SK-N-SH (cell line): ENCODE results near the gene TRNT1. TPM values are rescaled to one million over a fixed set of nuclear protein-coding genes. Genes with fewer than 3 reads are reported as not detected.

Experiments used
- CTCF ChIA-PET: fragments of 300-600, 350-600 bp; formaldehyde crosslinking; extraction: SDS; loops from one replicate; lab custom pipeline; 2021; lab: Yijun Ruan, JAX
- POLR2A ChIA-PET: fragments of 350-600 bp; sonication (Branson Sonifier 250); formaldehyde crosslinking; extraction: SDS; loops from one replicate; lab custom pipeline; 2020; ENCODE audit warnings: antibody characterized with exemption, inconsistent platforms; lab: Yijun Ruan, JAX
- DNase-seq: peaks from one replicate; pipeline ENCODE4 v3.0.0; 2012
- H2AFZ ChIP-seq: fragments of 200-600 bp; sonication (generic); 2 replicates; pipeline ENCODE4 v1.8.1; 2016; ENCODE audit warnings: antibody characterized with exemption, mild to moderate bottlenecking, low read depth
- H3F3A ChIP-seq: fragments of 200-600 bp; sonication (generic); replicated peaks from 2 replicates; pipeline ENCODE3; 2016; ENCODE audit warnings: antibody characterized with exemption, mild to moderate bottlenecking; ENCODE audit not compliant: insufficient read depth
- H3K27ac ChIP-seq, 2 experiments: fragments of 200-500 bp in 1 of 2; fragments of 200-600 bp in 1 of 2; sonication (Bioruptor generic) in 1 of 2; sonication (generic), shearing (Covaris generic) in 1 of 2; 2 replicates each; pipeline versions ENCODE4 v1.5.1 to v1.6.1; 2014 to 2016; ENCODE audit warnings: low read depth in 2 of 2, inconsistent platforms in 1 of 2, low read length in 1 of 2, mild to moderate bottlenecking in 1 of 2, mixed read lengths in 1 of 2
- H3K27me3 ChIP-seq: fragments of 200-600 bp; sonication (generic), shearing (Covaris generic); 2 replicates; pipeline ENCODE4 v1.6.1; 2016; ENCODE audit warnings: mixed run types; ENCODE audit not compliant: insufficient read depth
- H3K36me3 ChIP-seq, 2 experiments: fragments of 200-500 bp in 1 of 2; fragments of 200-600 bp in 1 of 2; sonication (Bioruptor generic) in 1 of 2; sonication (generic) in 1 of 2; replicated peaks in 1 of 2; 2 replicates each; pipeline versions ENCODE3 to v1.5.1; 2014 to 2016; ENCODE audit warnings: low read length in 1 of 2, mild to moderate bottlenecking in 1 of 2; ENCODE audit not compliant: insufficient read depth in 2 of 2, control insufficient read depth in 1 of 2
- H3K4me1 ChIP-seq, 2 experiments: fragments of 200-500 bp in 1 of 2; fragments of 200-600 bp in 1 of 2; sonication (Bioruptor generic) in 1 of 2; sonication (generic), shearing (Covaris generic) in 1 of 2; 2 replicates each; pipeline versions ENCODE4 v1.5.1 to v1.6.1; 2014 to 2016; ENCODE audit warnings: low read depth in 1 of 2, low read length in 1 of 2, mixed run types in 1 of 2; ENCODE audit not compliant: insufficient read depth in 2 of 2, control insufficient read depth in 1 of 2
- H3K4me2 ChIP-seq: fragments of 200-600 bp; sonication (generic), shearing (Covaris generic); 2 replicates; pipeline ENCODE4 v1.6.1; 2017; ENCODE audit warnings: mixed run types
- H3K4me3 ChIP-seq, 2 experiments: fragments of 200-500 bp in 1 of 2; fragments of 200-600 bp in 1 of 2; sonication (Bioruptor generic) in 1 of 2; sonication (generic), shearing (Covaris generic) in 1 of 2; 2 replicates each; pipeline versions ENCODE4 v1.5.1 to v1.8.1; 2014 to 2016; ENCODE audit warnings: low read depth in 2 of 2, inconsistent platforms in 1 of 2, low read length in 1 of 2, mild to moderate bottlenecking in 1 of 2, mixed read lengths in 1 of 2, moderate library complexity in 1 of 2
- H3K79me2 ChIP-seq: fragments of 200-600 bp; sonication (generic); 2 replicates; pipeline ENCODE4 v1.8.1; 2017; ENCODE audit warnings: mild to moderate bottlenecking; ENCODE audit not compliant: insufficient read depth
- H3K9ac ChIP-seq: fragments of 200-600 bp; sonication (generic); 2 replicates; pipeline ENCODE4 v1.6.1; 2017; ENCODE audit warnings: mixed run types
- H3K9me2 ChIP-seq: fragments of 200-600 bp; sonication (generic); 2 replicates; pipeline ENCODE4 v1.6.1; 2017; ENCODE audit warnings: mixed run types
- H3K9me3 ChIP-seq: fragments of 200-600 bp; sonication (generic); 2 replicates; pipeline ENCODE4 v1.6.1; 2017; ENCODE audit warnings: mixed run types, mild to moderate bottlenecking, moderate library complexity
- H4K20me1 ChIP-seq: fragments of 200-600 bp; sonication (generic); 2 replicates; pipeline ENCODE4 v1.6.1; 2017; ENCODE audit warnings: mild to moderate bottlenecking, mixed run types; ENCODE audit not compliant: insufficient read depth
- EP300 ChIP-seq, 2 experiments: IDR thresholded peaks; 2 replicates each; pipeline versions ENCODE4 v1.4.0 to v1.6.1; 2012; ENCODE audit warnings: borderline replicate concordance in 1 of 2, low read depth in 1 of 2, low read length in 1 of 2
- FOSL2 ChIP-seq: IDR thresholded peaks from 2 replicates; pipeline ENCODE4 v1.4.0; 2012; ENCODE audit warnings: low read depth, mild to moderate bottlenecking, moderate library complexity, borderline replicate concordance
- JUND ChIP-seq: IDR thresholded peaks from 2 replicates; pipeline ENCODE4 v1.4.0; 2012
- RCOR1 ChIP-seq: fragments of 150-350 bp; IDR thresholded peaks from 2 replicates; pipeline ENCODE4 v1.6.1; 2017; ENCODE audit warnings: antibody characterized with exemption, low read length
- TAF1 ChIP-seq: IDR thresholded peaks from 2 replicates; pipeline ENCODE4 v1.6.1; 2012; ENCODE audit warnings: low read depth, mild to moderate bottlenecking, low read length, moderate library complexity, borderline replicate concordance
- TCF12 ChIP-seq: IDR thresholded peaks from 2 replicates; pipeline ENCODE4 v1.4.0; 2012
- WGBS: methylation state at CpG from one replicate; pipeline ENCODE4 v1.1.6; 2017; ENCODE audit warnings: low lambda C conversion rate; 5-methylcytosine and 5-hydroxymethylcytosine counted together
- polyA plus RNA-seq, 3 experiments: library from polyadenylated mRNA; depleted of rRNA; stranded (reverse); fragments of >200 nt; gene quantifications; 2 replicates each; pipeline ENCODE4 v1.2.3, GENCODE V29; 2012
- TF ChIP-seq, protein P1 (sequence below): IDR thresholded peaks from 2 replicates; pipeline ENCODE4 v1.4.0; 2012; ENCODE audit warnings: low read depth, borderline replicate concordance
- TF ChIP-seq, protein P2 (sequence below): IDR thresholded peaks from 2 replicates; pipeline ENCODE4; 2012
- TF ChIP-seq, protein P3 (sequence below): fragments of 200-600 bp; sonication (generic); IDR thresholded peaks from 2 replicates; pipeline ENCODE4 v1.6.1; 2017; ENCODE audit warnings: antibody characterized with exemption, mild to moderate bottlenecking, moderate library complexity

Gene TRNT1
- polyA plus RNA-seq, 1 of the 3 experiments (the other 2 are of a cell fraction) = 7.4 TPM

- H3K27me3 ChIP-seq = no peaks in the 10 kb centered on the region
- no peak overlapping the region for H3K27ac ChIP-seq
- H3K4me3 ChIP-seq = no peak overlapping the region
- H3K9me3 ChIP-seq = no peaks in the 10 kb centered on the region
- peaks cover 64% of the 10 kb centered on the region for H3K79me2 ChIP-seq
- no peaks in the 10 kb centered on the region for H3K9me2 ChIP-seq
- DNase-seq = no peak
- TF ChIP-seq EP300 (IDR thresholded peaks at IDR 0.05; ENCODE audit: borderline replicate concordance in 1 of 2, low read depth in 1 of 2, low read length in 1 of 2) (no peak), TAF1 (no peak), FOSL2 (no peak), RCOR1 (no peak), JUND (no peak)
- TF ChIP-seq, all 33 proteins: peak for 0
- 92% methylated on average over 4 of the region's 4 CpGs for WGBS
- Histone ChIP-seq H4K20me1 (peaks cover 14% of the 10 kb centered on the region; the same call in 1 of the 2 replicates), H3K36me3 (peaks cover 52 to 75% of the 10 kb centered on the region in 2 experiments), H2AFZ (no peak overlapping the region), H3K4me1 (no peaks in the 10 kb centered on the region; a peak in 1 of 4 replicates), H3K4me2 (no peak overlapping the region), H3F3A (no peaks in the 10 kb centered on the region), H3K9ac (no peak overlapping the region)
- ChIA-PET POLR2A (no interaction called here), CTCF (no interaction called here)
These were observed 8.2 kb downstream of the TRNT1 start for GRCh38 chr3:3134750-3135448.

DNA sequence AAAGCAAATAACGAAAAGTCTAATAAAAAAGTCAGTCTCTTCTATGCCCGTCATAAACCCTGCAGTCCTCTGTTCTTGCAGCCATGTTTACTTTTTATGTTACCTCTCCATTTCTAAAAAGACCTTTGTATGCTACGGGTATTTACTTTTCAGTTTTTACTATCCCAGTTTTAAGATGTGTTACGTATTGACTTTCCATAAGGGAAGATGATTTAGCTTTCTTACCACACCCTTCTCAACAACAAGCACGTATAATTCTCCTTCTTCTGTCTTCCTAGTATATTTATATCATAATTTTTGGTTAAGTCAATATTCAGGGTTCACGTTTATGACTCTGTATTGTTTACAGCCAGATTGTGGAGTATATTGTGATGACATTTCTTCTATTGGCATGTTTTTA lies 10.8 kb downstream of the TRNT1 start:
- CTCF ChIA-PET = no interaction called here

More for the DNA sequence above, 10.8 kb downstream of the TRNT1 start:
- WGBS = 97% methylated on average over 6 of the region's 6 CpGs
- H3K9me3 ChIP-seq = no peaks in the 10 kb centered on the region
- H3K36me3 ChIP-seq = peaks cover 59 to 85% of the 10 kb centered on the region in 2 experiments
- TF ChIP-seq, protein P1, sequence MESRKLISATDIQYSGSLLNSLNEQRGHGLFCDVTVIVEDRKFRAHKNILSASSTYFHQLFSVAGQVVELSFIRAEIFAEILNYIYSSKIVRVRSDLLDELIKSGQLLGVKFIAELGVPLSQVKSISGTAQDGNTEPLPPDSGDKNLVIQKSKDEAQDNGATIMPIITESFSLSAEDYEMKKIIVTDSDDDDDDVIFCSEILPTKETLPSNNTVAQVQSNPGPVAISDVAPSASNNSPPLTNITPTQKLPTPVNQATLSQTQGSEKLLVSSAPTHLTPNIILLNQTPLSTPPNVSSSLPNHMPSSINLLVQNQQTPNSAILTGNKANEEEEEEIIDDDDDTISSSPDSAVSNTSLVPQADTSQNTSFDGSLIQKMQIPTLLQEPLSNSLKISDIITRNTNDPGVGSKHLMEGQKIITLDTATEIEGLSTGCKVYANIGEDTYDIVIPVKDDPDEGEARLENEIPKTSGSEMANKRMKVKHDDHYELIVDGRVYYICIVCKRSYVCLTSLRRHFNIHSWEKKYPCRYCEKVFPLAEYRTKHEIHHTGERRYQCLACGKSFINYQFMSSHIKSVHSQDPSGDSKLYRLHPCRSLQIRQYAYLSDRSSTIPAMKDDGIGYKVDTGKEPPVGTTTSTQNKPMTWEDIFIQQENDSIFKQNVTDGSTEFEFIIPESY = no peak
- TF ChIP-seq TCF12 = no peak
- TF ChIP-seq, protein P2, sequence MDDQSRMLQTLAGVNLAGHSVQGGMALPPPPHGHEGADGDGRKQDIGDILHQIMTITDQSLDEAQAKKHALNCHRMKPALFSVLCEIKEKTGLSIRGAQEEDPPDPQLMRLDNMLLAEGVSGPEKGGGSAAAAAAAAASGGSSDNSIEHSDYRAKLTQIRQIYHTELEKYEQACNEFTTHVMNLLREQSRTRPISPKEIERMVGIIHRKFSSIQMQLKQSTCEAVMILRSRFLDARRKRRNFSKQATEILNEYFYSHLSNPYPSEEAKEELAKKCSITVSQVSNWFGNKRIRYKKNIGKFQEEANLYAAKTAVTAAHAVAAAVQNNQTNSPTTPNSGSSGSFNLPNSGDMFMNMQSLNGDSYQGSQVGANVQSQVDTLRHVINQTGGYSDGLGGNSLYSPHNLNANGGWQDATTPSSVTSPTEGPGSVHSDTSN = no peak
- TF ChIP-seq, protein P3, sequence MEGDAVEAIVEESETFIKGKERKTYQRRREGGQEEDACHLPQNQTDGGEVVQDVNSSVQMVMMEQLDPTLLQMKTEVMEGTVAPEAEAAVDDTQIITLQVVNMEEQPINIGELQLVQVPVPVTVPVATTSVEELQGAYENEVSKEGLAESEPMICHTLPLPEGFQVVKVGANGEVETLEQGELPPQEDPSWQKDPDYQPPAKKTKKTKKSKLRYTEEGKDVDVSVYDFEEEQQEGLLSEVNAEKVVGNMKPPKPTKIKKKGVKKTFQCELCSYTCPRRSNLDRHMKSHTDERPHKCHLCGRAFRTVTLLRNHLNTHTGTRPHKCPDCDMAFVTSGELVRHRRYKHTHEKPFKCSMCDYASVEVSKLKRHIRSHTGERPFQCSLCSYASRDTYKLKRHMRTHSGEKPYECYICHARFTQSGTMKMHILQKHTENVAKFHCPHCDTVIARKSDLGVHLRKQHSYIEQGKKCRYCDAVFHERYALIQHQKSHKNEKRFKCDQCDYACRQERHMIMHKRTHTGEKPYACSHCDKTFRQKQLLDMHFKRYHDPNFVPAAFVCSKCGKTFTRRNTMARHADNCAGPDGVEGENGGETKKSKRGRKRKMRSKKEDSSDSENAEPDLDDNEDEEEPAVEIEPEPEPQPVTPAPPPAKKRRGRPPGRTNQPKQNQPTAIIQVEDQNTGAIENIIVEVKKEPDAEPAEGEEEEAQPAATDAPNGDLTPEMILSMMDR = no peak
- TF ChIP-seq, all 33 proteins: peak for 0
- Histone ChIP-seq H3K4me3 (no peak overlapping the region), H3K9ac (no peak overlapping the region), H3K9me2 (no peaks in the 10 kb centered on the region), H3F3A (no peaks in the 10 kb centered on the region), H3K27ac (no peak overlapping the region), H3K79me2 (peaks cover 49% of the 10 kb centered on the region), H2AFZ (no peak overlapping the region), H3K4me2 (no peak overlapping the region), H3K27me3 (no peaks in the 10 kb centered on the region), H4K20me1 (peaks cover 14% of the 10 kb centered on the region; the same call in 1 of the 2 replicates), H3K4me1 (no peaks in the 10 kb centered on the region; a peak in 1 of 4 replicates)
- POLR2A ChIA-PET = no interaction called here
- DNase-seq = no peak
